Measurements from ENCODE around the gene TEF. TPM values are rescaled to one million over a fixed set of nuclear protein-coding genes. Genes with fewer than 3 reads are reported as not detected.

The TEF gene
- total and polyA plus RNA-seq, 2 experiments from 2014 or later: 2.3 to 7.2 TPM

DNA sequence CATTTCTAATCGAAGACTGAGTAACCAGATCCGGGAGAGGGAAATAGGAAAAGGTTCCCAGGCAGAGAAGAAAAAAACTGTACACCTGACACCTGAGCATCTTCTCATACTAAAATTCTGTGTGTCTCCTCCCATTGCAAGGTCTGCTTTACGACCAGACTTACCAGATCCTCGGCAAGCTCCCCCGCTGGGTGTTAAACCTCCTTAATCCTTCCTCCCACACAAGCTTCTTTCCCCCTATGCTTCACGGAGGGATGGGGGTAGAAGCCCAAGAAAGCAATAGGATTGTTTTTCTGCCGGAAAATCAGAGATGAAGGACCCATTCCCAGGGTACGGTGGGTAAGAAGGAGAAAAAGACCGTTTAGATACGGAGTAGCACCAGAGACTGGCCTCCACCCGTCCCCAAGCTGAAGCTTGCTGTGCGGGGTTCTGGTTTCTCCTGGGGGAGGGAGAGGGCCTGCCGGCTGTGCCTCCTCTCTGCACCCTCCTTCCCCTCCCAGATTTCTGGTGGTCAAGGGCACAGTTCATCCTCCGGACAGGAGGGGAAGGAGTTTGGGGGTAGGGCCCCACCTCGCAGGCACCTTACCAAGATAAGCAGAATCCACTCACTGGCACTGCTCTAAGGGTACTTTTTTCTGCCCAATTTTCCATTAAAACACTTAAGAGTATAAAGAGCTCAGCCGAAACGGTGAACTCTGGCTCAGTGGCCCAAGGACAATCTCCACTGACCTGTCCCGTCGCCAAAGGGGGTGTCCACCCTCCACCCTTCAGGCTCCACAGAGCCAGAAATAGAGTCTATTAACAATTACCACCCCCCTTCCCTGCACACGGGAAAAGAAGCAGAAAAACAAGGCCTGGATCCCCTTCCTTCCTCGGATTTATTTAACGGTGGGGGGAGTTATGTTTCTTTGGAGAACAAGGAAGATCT, 63.7 kb downstream of the TEF start:
- peaks cover 30% of the 10 kb centered on the region for H4K20me1 ChIP-seq (replicated peaks; ENCODE audit: insufficient read depth)
- TF ChIP-seq, protein P1, sequence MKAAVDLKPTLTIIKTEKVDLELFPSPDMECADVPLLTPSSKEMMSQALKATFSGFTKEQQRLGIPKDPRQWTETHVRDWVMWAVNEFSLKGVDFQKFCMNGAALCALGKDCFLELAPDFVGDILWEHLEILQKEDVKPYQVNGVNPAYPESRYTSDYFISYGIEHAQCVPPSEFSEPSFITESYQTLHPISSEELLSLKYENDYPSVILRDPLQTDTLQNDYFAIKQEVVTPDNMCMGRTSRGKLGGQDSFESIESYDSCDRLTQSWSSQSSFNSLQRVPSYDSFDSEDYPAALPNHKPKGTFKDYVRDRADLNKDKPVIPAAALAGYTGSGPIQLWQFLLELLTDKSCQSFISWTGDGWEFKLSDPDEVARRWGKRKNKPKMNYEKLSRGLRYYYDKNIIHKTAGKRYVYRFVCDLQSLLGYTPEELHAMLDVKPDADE (IDR thresholded peaks at IDR 0.05): no peak
- TF ChIP-seq JUNB (IDR thresholded peaks at IDR 0.05; ENCODE audit: unreplicated experiment) (no peak), ZNF331 (CRISPR knock-in tag; IDR thresholded peaks at IDR 0.05; ENCODE audit: low read depth) (no peak), CTCF (conservative IDR thresholded peaks at IDR 0.05; ENCODE audit: low read depth in 2 of 2) (no peak), NANOG (IDR thresholded peaks at IDR 0.05; ENCODE audit: borderline replicate concordance) (no peak), POLR2AphosphoS5 (IDR thresholded peaks at IDR 0.05; ENCODE audit: low read depth) (no peak; the same call in 1 of the 2 replicates), ZNF462 (CRISPR knock-in tag; IDR thresholded peaks at IDR 0.05) (no peak), ZNF114 (CRISPR knock-in tag; IDR thresholded peaks at IDR 0.05) (no peak), EZH2 (IDR thresholded peaks at IDR 0.05; ENCODE audit: low read depth, unreplicated experiment) (no peak), CREB1 (CRISPR knock-in tag; IDR thresholded peaks at IDR 0.05; ENCODE audit: low read depth) (no peak), STAT1 (IDR thresholded peaks at IDR 0.05; ENCODE audit: unreplicated experiment) (no peak), EZH2phosphoT487 (IDR thresholded peaks at IDR 0.05; ENCODE audit: unreplicated experiment) (no peak)
- TF ChIP-seq, protein P2, sequence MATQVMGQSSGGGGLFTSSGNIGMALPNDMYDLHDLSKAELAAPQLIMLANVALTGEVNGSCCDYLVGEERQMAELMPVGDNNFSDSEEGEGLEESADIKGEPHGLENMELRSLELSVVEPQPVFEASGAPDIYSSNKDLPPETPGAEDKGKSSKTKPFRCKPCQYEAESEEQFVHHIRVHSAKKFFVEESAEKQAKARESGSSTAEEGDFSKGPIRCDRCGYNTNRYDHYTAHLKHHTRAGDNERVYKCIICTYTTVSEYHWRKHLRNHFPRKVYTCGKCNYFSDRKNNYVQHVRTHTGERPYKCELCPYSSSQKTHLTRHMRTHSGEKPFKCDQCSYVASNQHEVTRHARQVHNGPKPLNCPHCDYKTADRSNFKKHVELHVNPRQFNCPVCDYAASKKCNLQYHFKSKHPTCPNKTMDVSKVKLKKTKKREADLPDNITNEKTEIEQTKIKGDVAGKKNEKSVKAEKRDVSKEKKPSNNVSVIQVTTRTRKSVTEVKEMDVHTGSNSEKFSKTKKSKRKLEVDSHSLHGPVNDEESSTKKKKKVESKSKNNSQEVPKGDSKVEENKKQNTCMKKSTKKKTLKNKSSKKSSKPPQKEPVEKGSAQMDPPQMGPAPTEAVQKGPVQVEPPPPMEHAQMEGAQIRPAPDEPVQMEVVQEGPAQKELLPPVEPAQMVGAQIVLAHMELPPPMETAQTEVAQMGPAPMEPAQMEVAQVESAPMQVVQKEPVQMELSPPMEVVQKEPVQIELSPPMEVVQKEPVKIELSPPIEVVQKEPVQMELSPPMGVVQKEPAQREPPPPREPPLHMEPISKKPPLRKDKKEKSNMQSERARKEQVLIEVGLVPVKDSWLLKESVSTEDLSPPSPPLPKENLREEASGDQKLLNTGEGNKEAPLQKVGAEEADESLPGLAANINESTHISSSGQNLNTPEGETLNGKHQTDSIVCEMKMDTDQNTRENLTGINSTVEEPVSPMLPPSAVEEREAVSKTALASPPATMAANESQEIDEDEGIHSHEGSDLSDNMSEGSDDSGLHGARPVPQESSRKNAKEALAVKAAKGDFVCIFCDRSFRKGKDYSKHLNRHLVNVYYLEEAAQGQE (IDR thresholded peaks at IDR 0.05; ENCODE audit: unreplicated experiment): no peak
- peak; percentile 71 for DNase-seq (ENCODE audit: low spot score)
- Mint-ChIP-seq H3K27me3 (ENCODE audit: insufficient read depth, low read depth, poor library complexity) (peaks cover 35% of the 10 kb centered on the region), H3K36me3 (ENCODE audit: low read depth) (peaks cover 40% of the 10 kb centered on the region), H3K27ac (peak overlapping the region; percentile 98), H3K9me3 (peaks cover 3% of the 10 kb centered on the region; the same call in 1 of the 3 replicates), H3K4me3 (peak overlapping the region; percentile 99), H3K4me1 (peaks cover 21% of the 10 kb centered on the region)
- peaks cover 57% of the 10 kb centered on the region for H3K79me2 ChIP-seq (replicated peaks; ENCODE audit: insufficient read depth)
- H3K4me2 ChIP-seq: peak overlapping the region; percentile 100
- H3K4me1 ChIP-seq (ENCODE audit: insufficient read depth): peaks cover 5% of the 10 kb centered on the region
- H3K27me3 ChIP-seq (ENCODE audit: insufficient read depth): no peaks in the 10 kb centered on the region
- no peaks in the 10 kb centered on the region for H3K9me2 ChIP-seq (ENCODE audit: insufficient read depth)
- no peak for ATAC-seq
- H3K4me3 ChIP-seq: peak overlapping the region; percentile 99
- H3F3A ChIP-seq (replicated peaks; ENCODE audit: low read depth): peaks cover 20% of the 10 kb centered on the region
- peaks cover 17% of the 10 kb centered on the region; the same call in 1 of the 2 replicates for H3K36me3 ChIP-seq (ENCODE audit: insufficient read depth)
- H3K27ac ChIP-seq (ENCODE audit: low read depth): peak overlapping the region; percentile 95
- H2AFZ ChIP-seq: no peak overlapping the region
